GM04504 (cell line): Measurements from ENCODE around the gene PI4KA.
"Not testable (repeated sequence)": the region's sequence is repeated elsewhere in the genome, so short reads cannot be mapped to it uniquely, and the experiment has no call there.

Experiments used
- DNase-seq: peaks from one replicate; pipeline ENCODE4 v3.0.0-alpha.2; 2012; ENCODE audit warnings: low read depth

PI4KA gene

GRCh38 chr22:20663137-20663828 is 195.3 kb downstream of the PI4KA start:
- no peak for DNase-seq

- not testable (repeated sequence) for DNase-seq
These were observed 196.0 kb downstream of the PI4KA start for GRCh38 chr22:20662524-20663036.

GRCh38 chr22:20661473-20661872 is 197.1 kb downstream of the PI4KA start:
- DNase-seq = no peak

GRCh38 chr22:20660441-20661054 is 198.1 kb downstream of the PI4KA start:
- DNase-seq = no peak

GRCh38 chr22:20659920-20660319 is 198.7 kb downstream of the PI4KA start:
- no peak for DNase-seq

GRCh38 chr22:20659258-20659657 is 199.4 kb downstream of the PI4KA start:
- no peak for DNase-seq

GRCh38 chr22:20658433-20659222 is 200.0 kb downstream of the PI4KA start:
- DNase-seq = no peak

- DNase-seq = no peak
These were observed 200.6 kb downstream of the PI4KA start for GRCh38 chr22:20657963-20658362.
